Colonic mucosa (tissue), 4 donors: ENCODE results near the gene STAT5A. TPM values are rescaled to one million over a fixed set of nuclear protein-coding genes. Genes with fewer than 3 reads are reported as not detected.
"Not testable (repeated sequence)": the region's sequence is repeated elsewhere in the genome, so short reads cannot be mapped to it uniquely, and the experiment has no call there.

Source experiments
- DNase-seq: peaks from one replicate; pipeline ENCODE4 v3.0.0-alpha.2; 2020
- H3K27ac ChIP-seq: fragments of 200-600 bp; one replicate; pipeline ENCODE4 v1.8.0; 2021
- H3K27me3 ChIP-seq: fragments of 200-600 bp; one replicate; pipeline ENCODE4 v1.8.0; 2021
- H3K36me3 ChIP-seq: fragments of 200-600 bp; one replicate; pipeline ENCODE4 v1.8.0; 2021
- H3K4me1 ChIP-seq: fragments of 200-600 bp; one replicate; pipeline ENCODE4 v1.8.0; 2021; ENCODE audit warnings: mild to moderate bottlenecking
- H3K4me3 ChIP-seq: fragments of 200-600 bp; one replicate; pipeline ENCODE4 v1.8.0; 2021
- H3K9ac ChIP-seq, 2 donors: one replicate each; pipeline ENCODE4 v1.7.0; 2013; ENCODE audit warnings: control low read depth in 2 of 2, low read depth in 2 of 2, low read length in 2 of 2
- H3K9me3 ChIP-seq: fragments of 200-600 bp; one replicate; pipeline ENCODE4 v1.8.0; 2021
- CTCF ChIP-seq: fragments of 200-600 bp; IDR thresholded peaks from one replicate; pipeline ENCODE4 v1.8.0; 2022; ENCODE audit warnings: antibody characterized with exemption, mild to moderate bottlenecking
- intact Hi-C: fragments of 100-400 bp; cut with DNase I; formaldehyde crosslinking; loops from one replicate; pipeline ENCODE4 v1.14.1; 2022
- total RNA-seq, 2 donors: library from RNA; stranded (reverse); fragmentation: NEBNext Ultra II Directional in 1 of 2; extraction: Animal tissue kit (Norgen Biotek cat#: 25700) in 1 of 2; gene quantifications; one replicate each; pipeline ENCODE4 v1.2.1, GENCODE V29; 2021
- donor health status: healthy.
- donor health status: DM: no; HTN: no; CAD: no.
- donor health status: DM: no; HTN: no; CAD: no.

STAT5A gene
- total RNA-seq, 2 donors from 2014 or later: 22.0 to 22.4 TPM

- Histone ChIP-seq H3K9me3 (no peaks in the 10 kb centered on the region), H3K4me1 (no peaks in the 10 kb centered on the region), H3K36me3 (peaks cover 13% of the 10 kb centered on the region), H3K27me3 (no peaks in the 10 kb centered on the region), H3K4me3 (no peak overlapping the region), H3K9ac (no peak overlapping the region), H3K27ac (no peak overlapping the region)
- no peak for TF ChIP-seq CTCF
- no peak for DNase-seq
- intact Hi-C loops: no loop called here
These were observed 59.3 kb downstream of the STAT5A start for GRCh38 chr17:42347606-42348005.

GRCh38 chr17:42348104-42348503 lies 59.8 kb downstream of the STAT5A start:
- H3K9me3 ChIP-seq: no peaks in the 10 kb centered on the region
- intact Hi-C loops: no loop called here
- no peak for DNase-seq
- no peaks in the 10 kb centered on the region for H3K27me3 ChIP-seq
- peaks cover 12% of the 10 kb centered on the region for H3K36me3 ChIP-seq
- no peak overlapping the region for H3K9ac ChIP-seq
- no peak overlapping the region for H3K27ac ChIP-seq
- no peaks in the 10 kb centered on the region for H3K4me1 ChIP-seq
- no peak overlapping the region for H3K4me3 ChIP-seq
- no peak for TF ChIP-seq CTCF

- Histone ChIP-seq H3K36me3 (no peaks in the 10 kb centered on the region), H3K9ac (no peak overlapping the region), H3K9me3 (no peaks in the 10 kb centered on the region), H3K4me3 (no peak overlapping the region), H3K27me3 (no peaks in the 10 kb centered on the region), H3K27ac (no peak overlapping the region), H3K4me1 (no peaks in the 10 kb centered on the region)
- DNase-seq: no peak
- no peak for TF ChIP-seq CTCF
- intact Hi-C loops: no loop called here
These were observed 66.9 kb downstream of the STAT5A start for GRCh38 chr17:42354956-42355843.

- Histone ChIP-seq H3K9me3 (no peaks in the 10 kb centered on the region), H3K4me1 (peaks cover 14% of the 10 kb centered on the region), H3K9ac (no peak overlapping the region), H3K27me3 (no peaks in the 10 kb centered on the region), H3K27ac (no peak overlapping the region), H3K4me3 (no peak overlapping the region), H3K36me3 (no peaks in the 10 kb centered on the region)
- no peak for TF ChIP-seq CTCF
- intact Hi-C loops: no loop called here
- no peak for DNase-seq
These were observed 70.1 kb downstream of the STAT5A start for GRCh38 chr17:42358434-42358833.

GRCh38 chr17:42359133-42359532 lies 70.8 kb downstream of the STAT5A start:
- H3K4me1 ChIP-seq: peaks cover 17% of the 10 kb centered on the region
- H3K27ac ChIP-seq: no peak overlapping the region
- H3K4me3 ChIP-seq: no peak overlapping the region
- DNase-seq: no peak
- no peaks in the 10 kb centered on the region for H3K27me3 ChIP-seq
- no peaks in the 10 kb centered on the region for H3K36me3 ChIP-seq
- H3K9ac ChIP-seq: no peak overlapping the region
- no peak for TF ChIP-seq CTCF
- intact Hi-C loops: no loop called here
- no peaks in the 10 kb centered on the region for H3K9me3 ChIP-seq

GRCh38 chr17:42360388-42360787 lies 72.1 kb downstream of the STAT5A start:
- intact Hi-C loops, H3K27ac ChIP-seq, DNase-seq, H3K36me3 ChIP-seq, H3K27me3 ChIP-seq, H3K9ac ChIP-seq, H3K9me3 ChIP-seq, H3K4me3 ChIP-seq: not testable (repeated sequence)
- H3K4me1 ChIP-seq: peaks cover 18% of the 10 kb centered on the region
